AG10803 (cell line): Measurements from ENCODE around the gene PITHD1.

Source experiments
- DNase-seq: peaks from one replicate; pipeline ENCODE4 v3.0.0; 2010; ENCODE audit warnings: low read depth
- H3K4me3 ChIP-seq: 2 replicates; pipeline ENCODE4 v1.5.1; 2011; ENCODE audit warnings: mild to moderate bottlenecking, low read length, control low read depth
- CTCF ChIP-seq: conservative IDR thresholded peaks from 2 replicates; pipeline ENCODE4 v1.5.1; 2011; ENCODE audit warnings: mild to moderate bottlenecking, low read length, control low read depth, inconsistent platforms

Gene PITHD1

DNA sequence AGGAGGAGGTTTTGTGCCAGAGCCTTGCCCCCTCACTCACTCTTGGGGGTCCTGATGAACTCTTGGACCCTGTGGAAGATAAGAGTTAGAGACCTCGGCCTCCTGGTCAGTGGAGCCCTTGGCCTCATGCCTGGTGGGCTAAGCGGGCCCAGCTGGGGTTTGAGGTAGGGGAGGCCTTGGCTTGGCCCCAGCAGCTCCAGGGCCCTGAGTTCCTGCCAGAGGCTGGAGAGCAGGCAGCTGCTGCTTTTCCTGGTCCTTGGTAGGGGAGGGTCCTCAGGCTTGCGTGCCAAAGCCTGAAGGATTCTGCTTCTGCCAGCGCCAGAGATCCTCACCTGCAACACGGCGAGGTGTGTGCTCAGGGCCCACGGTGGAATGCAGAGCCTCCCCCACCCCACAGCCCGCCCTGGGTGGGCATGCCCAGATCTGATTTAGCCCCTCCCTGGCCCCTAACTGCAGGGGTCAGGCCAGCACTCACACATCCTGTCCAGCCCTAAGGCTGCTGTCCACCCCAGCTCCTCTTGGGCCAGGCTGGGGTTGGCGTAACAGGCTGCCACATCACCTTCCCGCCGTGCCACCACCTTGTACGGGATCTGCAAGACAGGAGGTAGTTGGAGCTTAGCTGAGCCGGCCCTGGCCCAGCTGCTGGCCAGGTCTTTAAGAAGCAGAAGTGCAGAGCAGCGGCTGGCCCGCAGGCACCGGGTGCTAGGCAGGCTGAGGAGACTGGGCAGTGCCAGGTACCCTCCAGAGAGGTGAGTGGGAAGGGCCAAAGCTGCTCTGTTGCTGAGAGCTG, 17.7 kb downstream of the PITHD1 start:
- no peak for DNase-seq
- H3K4me3 ChIP-seq, result no peak overlapping the region

GRCh38 chr1:23796466-23797271, 18.5 kb downstream of the PITHD1 start:
- TF ChIP-seq CTCF, result no peak
- DNase-seq, result no peak
- no peak overlapping the region for H3K4me3 ChIP-seq

More for the DNA sequence above, 17.7 kb downstream of the PITHD1 start:
- TF ChIP-seq CTCF, result no peak

DNA sequence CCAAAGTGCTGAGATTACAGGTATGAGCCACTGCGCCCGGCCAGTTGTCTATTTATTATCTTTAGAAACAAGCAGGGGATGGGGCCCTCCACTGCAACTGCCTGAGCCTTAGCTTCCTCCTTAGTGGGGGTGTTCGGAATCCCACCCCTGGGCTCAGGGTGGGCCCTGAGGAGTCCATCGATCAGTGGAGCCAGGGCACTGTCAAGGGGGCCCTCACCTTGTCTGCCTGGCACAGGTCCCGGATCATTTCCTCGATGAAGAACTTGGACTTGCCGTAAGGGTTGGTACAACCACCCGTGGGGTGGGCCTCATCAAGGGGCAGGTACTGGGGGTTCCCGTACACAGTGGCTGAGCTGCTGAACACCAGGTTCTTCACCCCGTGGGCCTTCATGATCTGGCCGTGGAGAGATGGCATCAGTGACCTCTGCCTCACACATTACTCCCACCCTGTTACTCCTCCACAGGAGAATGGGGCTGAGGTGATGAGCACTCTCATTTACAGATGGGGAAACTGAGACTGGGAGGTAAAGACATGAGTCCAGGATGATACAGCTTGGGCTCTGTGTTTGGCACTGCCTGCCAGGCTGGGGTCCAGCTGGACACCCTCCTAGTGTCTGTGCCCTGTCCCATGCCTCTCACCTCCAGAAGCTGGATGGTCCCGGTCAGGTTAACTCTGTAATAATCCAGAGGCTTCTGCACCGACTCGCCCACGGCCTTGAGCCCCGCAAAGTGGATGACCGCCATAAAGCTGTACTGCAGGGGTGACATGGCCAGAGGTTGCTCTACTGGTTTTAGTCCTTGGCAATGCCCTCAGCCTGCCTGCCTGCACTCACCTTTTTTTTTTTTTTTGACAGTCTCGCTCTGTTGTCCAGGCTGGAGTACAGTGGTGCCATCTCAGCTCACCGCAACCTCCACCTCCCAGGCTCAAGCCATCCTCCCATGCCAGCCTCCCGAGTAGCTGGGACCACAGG, 19.5 kb downstream of the PITHD1 start:
- DNase-seq, result no peak
- TF ChIP-seq CTCF, result no peak
- no peak overlapping the region for H3K4me3 ChIP-seq

GRCh38 chr1:23798662-23799142, 20.5 kb downstream of the PITHD1 start:
- DNase-seq, result no peak
- no peak overlapping the region for H3K4me3 ChIP-seq
- no peak; the same call in 1 of the 2 replicates for TF ChIP-seq CTCF

- DNase-seq, result no peak
- TF ChIP-seq CTCF, result no peak
- H3K4me3 ChIP-seq, result peak overlapping the region; percentile 91
These were observed 21.0 kb downstream of the PITHD1 start for GRCh38 chr1:23799255-23799569.

DNA sequence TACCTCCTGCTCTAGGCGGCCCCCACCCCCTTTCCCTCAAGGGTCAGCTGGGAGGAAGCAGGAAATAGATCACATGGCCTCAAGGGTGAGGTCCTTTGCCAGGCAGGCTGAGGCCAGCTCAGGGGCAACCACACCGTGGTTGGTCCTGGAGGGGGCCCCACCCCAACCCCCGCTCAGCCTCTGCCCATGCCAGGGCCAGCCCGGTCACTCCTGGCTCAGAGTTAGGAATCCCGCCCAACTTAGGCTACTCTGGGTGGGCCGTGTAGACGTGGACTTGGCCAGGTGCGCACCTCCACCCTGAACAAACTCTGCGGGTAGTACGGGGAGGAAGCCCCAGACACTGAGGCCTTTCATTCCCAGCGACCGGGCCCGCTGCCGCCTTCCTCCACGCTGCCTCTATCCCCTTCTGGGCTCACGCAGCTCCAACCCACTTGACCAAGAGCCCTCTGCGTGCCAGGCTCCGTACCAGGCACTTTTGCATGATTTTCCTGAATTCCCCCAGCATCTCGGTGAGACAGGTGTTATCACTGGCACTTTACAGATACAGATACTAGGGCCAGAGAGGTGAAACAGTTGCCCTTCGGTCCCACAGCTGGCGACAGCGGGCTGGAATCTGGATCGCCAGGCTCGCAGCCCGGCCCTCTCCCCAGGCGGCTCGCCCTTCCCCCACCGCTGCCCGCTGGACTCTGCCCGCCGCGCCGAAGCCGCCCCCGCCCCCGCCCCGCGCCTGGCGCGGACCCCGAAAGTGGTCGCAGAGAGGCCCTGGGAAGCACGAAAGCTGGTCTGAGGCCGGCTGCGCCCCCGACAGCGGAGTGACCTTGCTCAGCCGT, 21.6 kb downstream of the PITHD1 start:
- peak; percentile 37 for DNase-seq
- TF ChIP-seq CTCF, result no peak
- H3K4me3 ChIP-seq, result peak overlapping the region; percentile 91
